ENCODE data around the gene SDHC.

GRCh38 chr1:161359291-161359690 lies 45.1 kb downstream of the SDHC start:
- TF ChIP-seq EP300 (IDR thresholded peaks at IDR 0.05) (no peak), CTCF (IDR thresholded peaks at IDR 0.05) (no peak)

Data from ovary (tissue), 3 donors.